Body of pancreas (tissue), 4 donors: Measurements from ENCODE around the gene HNRNPL. TPM values are rescaled to one million over a fixed set of nuclear protein-coding genes. Genes with fewer than 3 reads are reported as not detected.
"Not testable (repeated sequence)": the region's sequence is repeated elsewhere in the genome, so short reads cannot be mapped to it uniquely, and the experiment has no call there.

Experiments
- ATAC-seq: fragments of 150-250 bp; one replicate; pipeline ENCODE4 v1.9.1; 2016
- DNase-seq, 4 donors: peaks; one replicate each; pipeline ENCODE4 v3.0.0-alpha.2; 2019
- H3K27ac ChIP-seq, 4 donors: fragments of 200-600 bp; sonication (generic); 1 replicate in 3 of 4; 2 replicates in 1 of 4; pipeline versions ENCODE4 v1.5.1 to v1.6.1; 2016 to 2019; ENCODE audit warnings: mild to moderate bottlenecking in 1 of 4, mixed read lengths in 1 of 4, moderate library complexity in 1 of 4
- H3K27me3 ChIP-seq, 2 donors: fragments of 200-600 bp; sonication (generic); one replicate each; pipeline ENCODE4 v1.6.0; 2016; ENCODE audit warnings: mild to moderate bottlenecking in 1 of 2
- H3K36me3 ChIP-seq, 2 donors: fragments of 200-600 bp; sonication (generic); replicated peaks in 1 of 2; 2 replicates each; pipeline ENCODE4 v1.5.1; 2016; ENCODE audit warnings: low read depth in 2 of 2; ENCODE audit not compliant: insufficient read depth in 1 of 2
- H3K4me1 ChIP-seq: fragments of 200-600 bp; sonication (generic); one replicate; pipeline ENCODE4 v1.6.0; 2016
- H3K4me3 ChIP-seq, 2 donors: fragments of 200-600 bp; sonication (generic); 1 replicate in 1 of 2; 2 replicates in 1 of 2; pipeline ENCODE4 v1.5.1; 2016 to 2019
- H3K9me3 ChIP-seq, 3 donors: fragments of 200-600 bp; sonication (generic); 1 replicate in 2 of 3; 2 replicates in 1 of 3; pipeline ENCODE4 v1.5.1; 2016
- POLR2A ChIP-seq, 3 donors: fragments of 450-650 bp; IDR thresholded peaks; one replicate each; pipeline ENCODE4 v1.6.1; 2016; ENCODE audit warnings: antibody characterized with exemption in 3 of 3, mild to moderate bottlenecking in 2 of 3
- WGBS, 2 donors: methylation state at CpG; one replicate each; pipeline ENCODE4 v1.1.5; 2017; 5-methylcytosine and 5-hydroxymethylcytosine counted together
- intact Hi-C: fragments of 100-400 bp; cut with DNase I; formaldehyde crosslinking; loops from one replicate; pipeline ENCODE4 v1.15.1; 2023
- total RNA-seq, 2 donors: library from RNA; depleted of rRNA; stranded (reverse); fragments of >200 nt; gene quantifications; one replicate each; pipeline ENCODE4 v1.1.0, GENCODE V29; 2016
- TF ChIP-seq, protein P1 (sequence below), 7 experiments: fragments of 450-650 bp in 4 of 7; fragments of 200-600 bp in 3 of 7; sonication (generic) in 3 of 7; IDR thresholded peaks; one replicate each; pipeline ENCODE4 v1.5.1; 2016 to 2019; ENCODE audit warnings: antibody characterized with exemption in 7 of 7

Gene HNRNPL
- total RNA-seq, 2 donors from 2014 or later = 80.4 to 139 TPM

DNA sequence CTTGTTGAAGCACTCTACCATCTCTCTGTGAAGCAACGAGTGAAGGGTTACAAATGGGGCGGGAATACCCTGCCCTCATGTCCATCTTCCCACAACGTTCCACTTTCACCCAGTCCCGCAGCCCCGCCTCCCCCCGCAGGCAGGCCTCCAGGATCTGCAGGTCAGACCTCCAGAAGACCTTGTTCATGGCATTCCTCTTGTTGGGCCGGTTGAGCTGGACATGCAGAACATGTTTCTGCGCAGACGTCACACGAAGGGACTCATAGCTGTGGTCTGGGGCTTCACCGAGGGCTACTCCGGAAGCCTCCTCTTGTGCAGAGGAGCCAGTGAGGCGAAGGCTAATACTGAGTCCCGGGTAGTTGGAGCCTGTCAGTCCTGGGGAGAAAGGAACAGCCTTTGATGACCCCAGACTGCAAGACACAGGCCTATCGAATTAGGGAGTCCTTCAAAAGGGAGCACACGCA is 18.6 kb downstream of the HNRNPL start:
- TF ChIP-seq, protein P1, sequence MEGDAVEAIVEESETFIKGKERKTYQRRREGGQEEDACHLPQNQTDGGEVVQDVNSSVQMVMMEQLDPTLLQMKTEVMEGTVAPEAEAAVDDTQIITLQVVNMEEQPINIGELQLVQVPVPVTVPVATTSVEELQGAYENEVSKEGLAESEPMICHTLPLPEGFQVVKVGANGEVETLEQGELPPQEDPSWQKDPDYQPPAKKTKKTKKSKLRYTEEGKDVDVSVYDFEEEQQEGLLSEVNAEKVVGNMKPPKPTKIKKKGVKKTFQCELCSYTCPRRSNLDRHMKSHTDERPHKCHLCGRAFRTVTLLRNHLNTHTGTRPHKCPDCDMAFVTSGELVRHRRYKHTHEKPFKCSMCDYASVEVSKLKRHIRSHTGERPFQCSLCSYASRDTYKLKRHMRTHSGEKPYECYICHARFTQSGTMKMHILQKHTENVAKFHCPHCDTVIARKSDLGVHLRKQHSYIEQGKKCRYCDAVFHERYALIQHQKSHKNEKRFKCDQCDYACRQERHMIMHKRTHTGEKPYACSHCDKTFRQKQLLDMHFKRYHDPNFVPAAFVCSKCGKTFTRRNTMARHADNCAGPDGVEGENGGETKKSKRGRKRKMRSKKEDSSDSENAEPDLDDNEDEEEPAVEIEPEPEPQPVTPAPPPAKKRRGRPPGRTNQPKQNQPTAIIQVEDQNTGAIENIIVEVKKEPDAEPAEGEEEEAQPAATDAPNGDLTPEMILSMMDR (IDR thresholded peaks at IDR 0.05) = no peak
- TF ChIP-seq POLR2A (IDR thresholded peaks at IDR 0.05) = no peak
- DNase-seq (peak; percentile 74 to 88 (median 86)), ATAC-seq (peak; percentile 55)
- peaks cover 2 to 3% of the 10 kb centered on the region in 2 donors for H3K36me3 ChIP-seq
- H3K4me3 ChIP-seq = peak overlapping the region; percentile 43 to 56
- H3K27me3 ChIP-seq = no peaks in the 10 kb centered on the region
- 0 to 1% methylated on average over 5 to 16 of the region's 16 CpGs for WGBS, 2 donors
- peaks cover 37% of the 10 kb centered on the region for H3K4me1 ChIP-seq
- intact Hi-C loops = no loop called here
- H3K9me3 ChIP-seq = no peaks in the 10 kb centered on the region
- peak overlapping the region; percentile 86 to 94 (median 92) for H3K27ac ChIP-seq

DNA sequence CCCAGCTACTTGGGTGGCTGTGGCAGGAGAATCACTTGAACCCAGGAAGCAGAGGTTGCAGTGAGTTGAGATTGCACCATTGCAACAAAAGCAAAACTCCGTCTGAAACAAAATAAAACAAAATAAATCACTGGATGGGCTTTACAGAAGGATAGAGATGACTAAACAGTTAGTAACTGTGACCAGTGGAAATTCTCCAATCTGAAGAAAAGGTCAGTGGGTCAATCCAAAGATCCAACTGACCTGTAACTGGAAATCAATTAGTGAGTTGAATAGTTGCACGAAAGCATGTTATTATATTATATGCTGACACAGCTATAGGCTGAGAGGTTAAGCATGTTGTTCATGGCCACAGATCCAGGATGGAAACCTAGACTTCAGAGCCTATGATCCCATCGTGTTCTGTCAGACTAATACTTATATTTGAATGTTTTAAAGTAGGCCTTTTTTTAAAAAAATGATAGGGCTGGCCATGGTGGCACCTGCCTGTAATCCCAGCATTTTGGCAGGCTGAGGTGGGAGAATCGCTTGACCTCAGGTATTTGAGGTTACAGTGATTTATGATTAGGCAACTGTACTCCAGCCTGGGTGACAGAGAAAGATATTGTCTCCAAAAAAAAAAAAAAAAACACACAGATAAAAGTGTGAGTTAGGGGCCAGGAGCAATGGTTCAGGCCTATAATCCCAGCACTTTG is 19.6 kb downstream of the HNRNPL start:
- ATAC-seq = no peak
- Histone ChIP-seq H3K4me1 (peaks cover 27% of the 10 kb centered on the region), H3K9me3 (no peaks in the 10 kb centered on the region), H3K4me3 (no peak overlapping the region), H3K36me3 (no peaks in the 10 kb centered on the region), H3K27ac (peak overlapping the region in 2 of 4 donors; percentile 90 to 94), H3K27me3 (no peaks in the 10 kb centered on the region)
- no peak for DNase-seq
- no peak for TF ChIP-seq POLR2A (IDR thresholded peaks at IDR 0.05)
- TF ChIP-seq, protein P1 (IDR thresholded peaks at IDR 0.05) = no peak
- WGBS, 2 donors = 48 to 50% methylated on average over 4 of the region's 4 CpGs
- intact Hi-C loops = no loop called here

DNA sequence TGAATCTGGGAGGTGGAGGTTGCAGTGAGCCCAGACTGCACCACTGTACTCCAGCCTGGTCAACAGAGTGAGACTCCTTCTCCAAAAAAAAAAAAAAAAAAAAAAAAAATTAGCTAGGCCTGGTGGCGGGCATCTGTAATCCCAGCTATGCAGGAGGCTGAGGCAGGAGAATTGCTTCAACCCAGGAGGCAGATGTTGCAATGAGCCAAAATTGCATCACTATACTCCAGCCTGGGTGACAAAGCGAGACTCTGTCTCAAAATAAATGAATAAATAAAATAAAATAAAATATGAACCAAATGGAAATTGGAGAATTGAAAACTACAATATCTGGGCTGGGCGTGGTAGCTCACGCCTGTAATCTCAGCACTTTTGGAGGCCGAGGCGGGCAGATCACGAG is 20.6 kb downstream of the HNRNPL start:
- ATAC-seq, H3K4me3 ChIP-seq, H3K9me3 ChIP-seq, DNase-seq, H3K27ac ChIP-seq, intact Hi-C loops, H3K36me3 ChIP-seq, H3K27me3 ChIP-seq: not testable (repeated sequence)
- WGBS, 2 donors = 79 to 95% methylated on average over 6 to 7 of the region's 7 CpGs
- H3K4me1 ChIP-seq = peaks cover 26% of the 10 kb centered on the region

DNA sequence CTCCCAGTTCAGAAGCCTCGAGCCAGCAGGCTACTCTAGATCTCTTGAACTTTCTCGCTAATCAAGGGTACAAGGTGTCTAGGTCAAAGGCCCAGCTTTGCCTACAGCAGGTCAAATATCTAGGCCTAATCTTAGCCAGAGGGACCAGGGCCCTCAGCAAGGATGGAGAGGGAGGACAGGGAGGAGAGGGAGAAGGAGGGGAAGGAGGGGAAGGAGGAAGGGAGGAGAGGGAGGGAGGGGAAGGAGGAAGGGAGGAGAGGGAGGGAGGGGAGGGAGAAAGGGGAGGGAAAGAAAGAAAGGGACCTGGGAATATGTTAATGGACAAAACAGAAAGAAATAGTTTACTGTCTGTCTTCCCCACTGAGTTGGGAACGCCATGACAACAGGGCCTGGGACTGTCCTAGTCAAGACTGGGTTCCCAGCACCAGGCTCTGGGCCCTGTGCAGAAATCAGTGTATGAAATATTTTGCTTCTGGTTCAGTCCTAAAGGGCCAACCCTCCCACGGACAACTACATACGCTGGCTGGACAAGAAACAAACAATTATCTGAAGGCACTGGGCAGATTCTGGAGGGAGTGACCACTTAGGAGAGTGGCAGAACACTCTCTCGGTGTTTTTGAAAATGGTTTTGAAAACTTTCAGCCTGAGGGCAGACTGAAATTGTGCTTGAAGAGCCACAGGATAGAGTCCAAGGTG is 22.8 kb downstream of the HNRNPL start:
- Histone ChIP-seq H3K36me3 (peaks cover 0 to 3% of the 10 kb centered on the region in 2 donors), H3K27ac (no peak overlapping the region), H3K9me3 (no peaks in the 10 kb centered on the region), H3K27me3 (no peaks in the 10 kb centered on the region), H3K4me1 (peaks cover 16% of the 10 kb centered on the region), H3K4me3 (no peak overlapping the region)
- WGBS, 2 donors = 81 to 83% methylated on average over 4 to 6 of the region's 6 CpGs
- TF ChIP-seq, protein P1 (IDR thresholded peaks at IDR 0.05) = no peak
- no peak for TF ChIP-seq POLR2A (IDR thresholded peaks at IDR 0.05)
- DNase-seq (no peak), ATAC-seq (no peak)
- intact Hi-C loops = no loop called here

DNA sequence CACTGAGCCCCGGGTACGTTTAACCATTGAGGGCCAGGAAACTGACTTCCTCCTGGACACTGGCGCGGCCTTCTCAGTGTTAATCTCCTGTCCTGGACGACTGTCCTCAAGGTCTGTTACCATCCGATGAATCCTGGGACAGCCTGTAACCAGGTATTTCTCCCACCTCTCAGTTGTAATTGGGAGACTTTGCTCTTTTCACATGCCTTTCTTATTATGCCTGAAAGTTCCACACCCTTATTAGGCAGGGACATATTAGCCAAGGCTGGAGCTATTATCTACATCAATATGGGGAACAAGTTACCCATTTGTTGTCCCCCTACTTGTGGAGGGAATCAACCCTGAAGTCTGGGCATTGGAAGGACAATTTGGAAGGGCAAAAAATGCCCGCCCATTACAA is 23.9 kb downstream of the HNRNPL start:
- H3K27ac ChIP-seq, H3K9me3 ChIP-seq, H3K27me3 ChIP-seq, intact Hi-C loops, ATAC-seq, H3K4me3 ChIP-seq, DNase-seq, H3K36me3 ChIP-seq: not testable (repeated sequence)
- 78 to 84% methylated on average over 7 of the region's 7 CpGs for WGBS, 2 donors
- H3K4me1 ChIP-seq = peaks cover 12% of the 10 kb centered on the region

DNA sequence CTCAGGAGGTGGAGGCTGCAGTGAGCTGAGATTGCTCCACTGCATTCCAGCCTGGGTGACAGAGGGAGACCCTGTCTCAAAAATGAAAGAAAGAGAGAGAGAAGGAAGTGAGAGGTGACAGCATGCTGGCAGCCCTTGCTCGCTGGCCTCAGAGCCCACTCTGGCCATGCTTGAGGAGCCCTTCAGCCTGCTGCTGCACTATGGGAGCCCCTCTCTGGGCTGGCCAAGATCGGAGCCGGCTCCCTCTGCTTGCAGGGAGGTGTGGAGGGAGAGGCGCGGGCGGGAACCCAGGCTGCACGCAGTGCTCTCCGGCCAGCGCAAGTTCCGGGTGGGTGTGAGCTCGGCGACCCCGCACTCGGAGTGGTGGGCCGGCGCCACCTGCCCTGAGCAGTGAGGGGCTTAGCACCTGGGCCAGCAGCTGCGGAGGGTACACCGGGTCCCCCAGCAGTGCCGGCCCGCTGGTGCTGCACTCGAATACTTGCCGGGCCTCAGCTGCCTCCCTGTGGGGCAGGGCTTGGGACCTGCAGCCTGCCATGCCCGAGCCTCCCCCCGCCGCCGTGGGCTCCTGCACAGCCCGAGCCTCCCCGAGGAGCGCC is 28.5 kb downstream of the HNRNPL start:
- H3K27ac ChIP-seq, H3K9me3 ChIP-seq, DNase-seq, intact Hi-C loops, H3K36me3 ChIP-seq, H3K4me3 ChIP-seq, H3K27me3 ChIP-seq, H3K4me1 ChIP-seq, ATAC-seq: not testable (repeated sequence)
- whole genome bisulfite sequencing, 2 donors = 98 to 100% methylated on average over 1 to 29 of the region's 29 CpGs
